Body of pancreas (tissue), 4 donors: ENCODE measurements around the gene EXD3. TPM values are rescaled to one million over a fixed set of nuclear protein-coding genes. Genes with fewer than 3 reads are reported as not detected.

Experiments used
- ATAC-seq: fragments of 150-250 bp; one replicate; pipeline ENCODE4 v1.9.1; 2016
- DNase-seq, 4 donors: peaks; one replicate each; pipeline ENCODE4 v3.0.0-alpha.2; 2019
- H3K27ac ChIP-seq, 4 donors: fragments of 200-600 bp; sonication (generic); 1 replicate in 3 of 4; 2 replicates in 1 of 4; pipeline versions ENCODE4 v1.5.1 to v1.6.1; 2016 to 2019; ENCODE audit warnings: mild to moderate bottlenecking in 1 of 4, mixed read lengths in 1 of 4, moderate library complexity in 1 of 4
- H3K27me3 ChIP-seq, 2 donors: fragments of 200-600 bp; sonication (generic); one replicate each; pipeline ENCODE4 v1.6.0; 2016; ENCODE audit warnings: mild to moderate bottlenecking in 1 of 2
- H3K36me3 ChIP-seq, 2 donors: fragments of 200-600 bp; sonication (generic); replicated peaks in 1 of 2; 2 replicates each; pipeline ENCODE4 v1.5.1; 2016; ENCODE audit warnings: low read depth in 2 of 2; ENCODE audit not compliant: insufficient read depth in 1 of 2
- H3K4me1 ChIP-seq: fragments of 200-600 bp; sonication (generic); one replicate; pipeline ENCODE4 v1.6.0; 2016
- H3K4me3 ChIP-seq, 2 donors: fragments of 200-600 bp; sonication (generic); 1 replicate in 1 of 2; 2 replicates in 1 of 2; pipeline ENCODE4 v1.5.1; 2016 to 2019
- H3K9me3 ChIP-seq, 3 donors: fragments of 200-600 bp; sonication (generic); 1 replicate in 2 of 3; 2 replicates in 1 of 3; pipeline ENCODE4 v1.5.1; 2016
- POLR2A ChIP-seq, 3 donors: fragments of 450-650 bp; IDR thresholded peaks; one replicate each; pipeline ENCODE4 v1.6.1; 2016; ENCODE audit warnings: antibody characterized with exemption in 3 of 3, mild to moderate bottlenecking in 2 of 3
- WGBS, 2 donors: methylation state at CpG; one replicate each; pipeline ENCODE4 v1.1.5; 2017; 5-methylcytosine and 5-hydroxymethylcytosine counted together
- intact Hi-C: fragments of 100-400 bp; cut with DNase I; formaldehyde crosslinking; loops from one replicate; pipeline ENCODE4 v1.15.1; 2023
- total RNA-seq, 2 donors: library from RNA; depleted of rRNA; stranded (reverse); fragments of >200 nt; gene quantifications; one replicate each; pipeline ENCODE4 v1.1.0, GENCODE V29; 2016
- TF ChIP-seq, protein P1 (sequence below), 7 experiments: fragments of 450-650 bp in 4 of 7; fragments of 200-600 bp in 3 of 7; sonication (generic) in 3 of 7; IDR thresholded peaks; one replicate each; pipeline ENCODE4 v1.5.1; 2016 to 2019; ENCODE audit warnings: antibody characterized with exemption in 7 of 7

Gene EXD3
- total RNA-seq, 2 donors from 2014 or later = 23.3 to 34.9 TPM

DNA sequence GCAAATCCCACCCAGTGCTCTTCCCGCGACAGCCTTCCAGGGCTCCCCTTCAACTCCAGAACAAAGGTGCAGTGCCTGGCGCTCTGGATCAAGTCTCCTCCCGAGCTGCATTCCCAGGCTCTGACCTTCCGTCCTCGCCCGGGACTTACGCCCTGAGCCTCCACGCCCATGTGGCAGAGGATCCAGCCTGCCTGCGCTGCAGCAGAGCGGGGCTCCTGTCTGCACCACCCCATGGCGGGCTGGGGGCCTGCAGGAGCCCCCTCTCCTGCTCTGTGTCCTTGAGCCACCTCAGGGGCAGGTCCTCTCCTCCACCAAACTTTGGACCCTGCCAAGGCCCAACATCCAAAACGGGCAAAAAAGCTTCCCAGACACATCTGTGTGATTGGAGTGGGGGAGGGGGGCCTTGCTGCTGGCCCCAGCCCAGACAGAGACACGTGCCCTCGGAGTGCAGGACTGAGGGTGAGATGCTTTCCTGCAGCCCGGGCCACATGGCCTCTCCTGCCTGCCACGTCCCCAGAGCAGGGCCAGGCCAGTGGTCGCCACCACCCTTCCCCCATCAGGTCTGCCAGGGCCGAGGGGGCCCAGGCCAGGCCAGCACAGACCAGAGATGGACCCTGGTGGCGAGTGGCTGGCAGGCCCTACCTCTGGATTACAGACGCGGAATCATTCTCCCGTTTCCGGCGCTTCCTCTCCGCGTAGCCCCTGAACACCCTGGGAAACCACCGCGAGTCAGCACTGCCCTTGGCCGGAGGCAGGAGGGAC lies 31.8 kb upstream of the EXD3 start:
- TF ChIP-seq, protein P1, sequence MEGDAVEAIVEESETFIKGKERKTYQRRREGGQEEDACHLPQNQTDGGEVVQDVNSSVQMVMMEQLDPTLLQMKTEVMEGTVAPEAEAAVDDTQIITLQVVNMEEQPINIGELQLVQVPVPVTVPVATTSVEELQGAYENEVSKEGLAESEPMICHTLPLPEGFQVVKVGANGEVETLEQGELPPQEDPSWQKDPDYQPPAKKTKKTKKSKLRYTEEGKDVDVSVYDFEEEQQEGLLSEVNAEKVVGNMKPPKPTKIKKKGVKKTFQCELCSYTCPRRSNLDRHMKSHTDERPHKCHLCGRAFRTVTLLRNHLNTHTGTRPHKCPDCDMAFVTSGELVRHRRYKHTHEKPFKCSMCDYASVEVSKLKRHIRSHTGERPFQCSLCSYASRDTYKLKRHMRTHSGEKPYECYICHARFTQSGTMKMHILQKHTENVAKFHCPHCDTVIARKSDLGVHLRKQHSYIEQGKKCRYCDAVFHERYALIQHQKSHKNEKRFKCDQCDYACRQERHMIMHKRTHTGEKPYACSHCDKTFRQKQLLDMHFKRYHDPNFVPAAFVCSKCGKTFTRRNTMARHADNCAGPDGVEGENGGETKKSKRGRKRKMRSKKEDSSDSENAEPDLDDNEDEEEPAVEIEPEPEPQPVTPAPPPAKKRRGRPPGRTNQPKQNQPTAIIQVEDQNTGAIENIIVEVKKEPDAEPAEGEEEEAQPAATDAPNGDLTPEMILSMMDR (IDR thresholded peaks at IDR 0.05) = no peak
- TF ChIP-seq POLR2A (IDR thresholded peaks at IDR 0.05) = no peak
- no peak overlapping the region for H3K4me3 ChIP-seq
- ATAC-seq (no peak), DNase-seq (peak in 2 of 4 donors; percentile 15 to 30)
- intact Hi-C loops = no loop called here
- peaks cover 0 to 5% of the 10 kb centered on the region in 2 donors for H3K36me3 ChIP-seq
- H3K9me3 ChIP-seq = no peaks in the 10 kb centered on the region
- 70 to 81% methylated on average over 18 to 29 of the region's 30 CpGs for WGBS, 2 donors
- peaks cover 42% of the 10 kb centered on the region for H3K4me1 ChIP-seq
- H3K27me3 ChIP-seq = no peaks in the 10 kb centered on the region
- peak overlapping the region in 1 of 4 donors; percentile 59 for H3K27ac ChIP-seq

DNA sequence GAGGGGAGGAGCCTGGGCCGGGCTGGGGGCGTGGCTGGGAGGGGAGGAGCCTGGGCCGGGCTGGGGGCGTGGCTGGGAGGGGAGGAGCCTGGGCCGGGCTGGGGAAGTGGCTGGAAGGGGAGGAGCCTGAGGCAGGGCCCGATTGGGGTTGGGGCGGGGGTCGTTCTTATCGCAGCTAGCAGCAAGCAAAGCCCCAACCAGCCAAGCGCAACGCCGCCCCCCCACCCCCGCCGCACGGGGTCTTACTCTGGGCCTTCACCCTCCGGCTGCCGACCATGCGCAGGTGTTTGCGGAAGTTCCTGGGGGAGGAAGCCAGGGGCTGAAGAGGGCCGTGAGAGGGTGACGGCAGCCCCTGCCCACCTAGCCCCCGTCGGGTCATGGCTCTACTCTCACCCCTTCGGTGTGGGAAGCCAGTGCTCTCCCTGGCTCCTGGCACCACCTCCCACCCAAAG lies 31.2 kb upstream of the EXD3 start:
- WGBS, 2 donors = 29 to 30% methylated on average over 7 to 21 of the region's 24 CpGs
- peaks cover 0 to 5% of the 10 kb centered on the region in 2 donors for H3K36me3 ChIP-seq
- H3K4me1 ChIP-seq = peaks cover 36% of the 10 kb centered on the region
- H3K4me3 ChIP-seq = no peak overlapping the region
- intact Hi-C loops = no loop called here
- peak overlapping the region in 1 of 4 donors; percentile 59 for H3K27ac ChIP-seq
- H3K9me3 ChIP-seq = no peaks in the 10 kb centered on the region
- ATAC-seq (no peak), DNase-seq (peak in 3 of 4 donors; percentile 26 to 52 (median 44))
- TF ChIP-seq POLR2A (IDR thresholded peaks at IDR 0.05) = peak in 1 of 3 donors; percentile 35
- TF ChIP-seq, protein P1 (IDR thresholded peaks at IDR 0.05) = no peak
- no peaks in the 10 kb centered on the region for H3K27me3 ChIP-seq

DNA sequence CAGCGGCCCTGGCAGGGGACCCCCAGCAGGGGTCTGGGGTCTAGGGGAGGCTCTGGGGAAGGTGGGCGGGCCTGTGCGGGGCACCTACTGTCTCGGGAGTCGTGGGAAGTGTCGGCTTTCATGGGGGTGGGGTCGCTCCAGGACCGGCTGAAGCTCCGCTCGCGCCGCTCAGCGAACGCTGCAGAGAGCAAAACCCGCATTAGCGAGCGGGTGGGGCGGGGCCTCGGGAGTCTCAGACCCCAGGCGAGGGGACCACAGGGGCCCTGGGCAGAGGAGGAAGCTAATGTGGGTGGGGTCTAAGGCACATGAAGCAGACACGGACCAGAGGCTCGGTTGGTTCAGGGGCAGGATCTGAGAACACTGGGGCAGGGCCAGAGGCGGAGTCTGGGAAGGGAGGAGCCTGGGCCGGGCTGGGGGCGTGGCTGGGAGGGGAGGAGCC lies 30.7 kb upstream of the EXD3 start:
- ATAC-seq = peak; percentile 45
- Histone ChIP-seq H3K36me3 (peaks cover 0 to 5% of the 10 kb centered on the region in 2 donors), H3K27me3 (no peaks in the 10 kb centered on the region), H3K4me3 (no peak overlapping the region), H3K27ac (no peak overlapping the region), H3K4me1 (peaks cover 35% of the 10 kb centered on the region), H3K9me3 (no peaks in the 10 kb centered on the region)
- TF ChIP-seq, protein P1 (IDR thresholded peaks at IDR 0.05) = no peak
- no peak for TF ChIP-seq POLR2A (IDR thresholded peaks at IDR 0.05)
- WGBS, 2 donors = 39 to 70% methylated on average over 19 to 25 of the region's 25 CpGs
- DNase-seq = peak; percentile 52 to 77 (median 64)
- intact Hi-C loops = no loop called here

DNA sequence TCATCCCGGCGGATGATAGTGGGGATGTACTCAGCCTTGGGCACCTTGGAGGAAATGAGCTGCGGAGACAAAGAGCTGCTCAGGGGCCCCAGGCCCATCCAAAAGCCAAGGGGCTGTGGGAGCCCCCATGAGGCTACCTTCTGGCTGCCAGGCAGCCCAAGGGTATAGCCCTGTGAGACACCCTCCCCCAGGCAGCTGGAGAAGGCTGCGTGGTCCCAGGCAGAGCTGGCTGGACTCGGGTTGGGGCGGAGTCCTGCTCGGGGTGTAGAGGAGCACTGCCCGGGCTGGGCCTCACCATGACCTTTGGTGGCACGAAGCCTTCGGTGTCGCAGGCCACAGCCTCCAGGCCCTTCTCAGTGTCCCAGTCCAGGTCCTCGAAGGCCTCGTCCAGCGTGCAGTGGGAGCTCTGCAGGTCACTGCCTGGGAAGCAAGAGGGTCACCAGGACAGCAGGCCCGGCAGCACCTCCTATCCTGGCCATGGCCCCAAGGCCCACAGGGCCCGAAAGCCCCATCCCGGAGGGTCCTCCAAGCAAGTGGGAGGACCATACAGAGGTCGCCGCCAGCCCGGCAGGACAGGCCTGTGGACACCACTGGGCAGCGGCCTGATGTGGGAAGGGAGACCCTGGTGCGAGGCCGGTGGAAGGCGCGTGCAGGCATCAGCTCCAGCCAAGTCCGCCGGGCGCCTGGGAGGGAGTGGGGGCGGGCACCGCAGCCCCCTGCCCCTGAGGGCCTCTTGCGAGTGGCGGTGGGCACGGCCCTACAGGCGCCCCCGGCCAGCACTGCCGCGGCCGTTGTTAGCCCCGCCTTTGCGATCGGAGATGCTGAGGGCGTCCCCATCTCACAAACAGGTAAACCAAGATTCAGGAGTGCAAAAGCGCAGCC lies 30.0 kb upstream of the EXD3 start:
- no peak for ATAC-seq
- H3K27ac ChIP-seq = no peak overlapping the region

More for the DNA sequence above, 30.0 kb upstream of the EXD3 start:
- H3K9me3 ChIP-seq = no peaks in the 10 kb centered on the region
- TF ChIP-seq POLR2A (IDR thresholded peaks at IDR 0.05) = no peak
- TF ChIP-seq, protein P1 (IDR thresholded peaks at IDR 0.05) = no peak
- no peaks in the 10 kb centered on the region for H3K27me3 ChIP-seq
- H3K36me3 ChIP-seq = peaks cover 0 to 5% of the 10 kb centered on the region in 2 donors
- peaks cover 28% of the 10 kb centered on the region for H3K4me1 ChIP-seq
- WGBS, 2 donors = 84 to 86% methylated on average over 15 to 33 of the region's 43 CpGs
- intact Hi-C loops = no loop called here
- DNase-seq = no peak
- no peak overlapping the region for H3K4me3 ChIP-seq
